Breast epithelium (tissue), 3 donors: ENCODE data around the gene PHRF1.

Experiments used
- POLR2A ChIP-seq: fragments of 450-650 bp; IDR thresholded peaks from one replicate; pipeline ENCODE4 v1.6.1; 2016; ENCODE audit warnings: antibody characterized with exemption, mild to moderate bottlenecking, moderate library complexity
- POLR2AphosphoS5 ChIP-seq, 3 donors: sonication (generic); formaldehyde crosslinking; IDR thresholded peaks; one replicate each; pipeline ENCODE4 v1.6.1; 2017; ENCODE audit warnings: antibody characterized with exemption in 3 of 3
- TF ChIP-seq, protein P1 (sequence below), 3 donors: fragments of 450-650 bp; IDR thresholded peaks; one replicate each; pipeline ENCODE4 v1.5.1; 2016 to 2017; ENCODE audit warnings: antibody characterized with exemption in 3 of 3, mild to moderate bottlenecking in 3 of 3, moderate library complexity in 3 of 3

DNA sequence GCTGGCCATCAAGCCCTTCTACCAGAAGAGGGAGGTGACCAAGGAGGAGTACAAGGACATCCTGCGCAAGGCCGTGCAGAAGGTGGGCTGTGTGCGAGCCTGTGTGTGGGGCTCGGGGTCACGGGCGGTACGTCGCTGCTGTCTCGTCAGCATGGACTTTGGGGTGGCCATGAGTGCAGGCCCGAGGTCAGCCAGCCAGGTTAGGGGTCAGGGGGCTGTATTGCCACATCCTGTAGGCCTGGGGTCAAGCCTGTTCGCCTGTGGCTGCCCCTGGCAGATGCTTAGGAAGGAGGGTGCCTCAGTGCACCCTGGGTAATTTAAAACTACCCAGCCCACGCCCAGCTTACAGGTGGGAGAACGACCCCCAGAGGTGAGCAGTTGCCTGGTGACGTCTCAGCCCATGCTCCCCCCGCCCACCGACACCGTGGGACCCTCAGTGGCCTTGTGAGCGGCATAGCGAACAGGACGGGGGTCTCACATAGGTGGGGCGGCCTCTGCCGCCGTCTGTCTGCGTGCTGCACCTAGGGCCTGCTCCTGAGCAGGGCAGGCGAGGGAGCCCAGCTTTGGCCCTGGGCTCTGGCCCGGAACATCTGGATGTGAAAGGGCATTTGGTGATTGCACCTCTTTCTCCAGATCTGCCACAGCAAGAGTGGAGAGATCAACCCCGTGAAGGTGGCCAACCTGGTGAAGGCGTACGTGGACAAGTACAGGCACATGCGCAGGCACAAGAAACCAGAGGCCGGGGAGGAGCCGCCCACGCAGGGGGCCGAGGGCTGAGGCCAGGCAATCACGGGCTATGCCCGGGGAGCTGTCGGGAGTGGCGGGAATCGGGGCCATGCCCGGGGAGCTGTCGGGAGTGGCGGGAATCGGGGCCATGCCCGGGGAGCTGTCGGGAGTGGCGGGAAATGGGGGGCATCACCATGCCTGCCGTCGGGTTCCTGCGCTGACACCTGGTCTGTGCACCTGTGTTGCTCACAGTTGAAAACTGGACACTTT is 35.0 kb downstream of the PHRF1 start:
- no peak for TF ChIP-seq POLR2A
- TF ChIP-seq, protein P1, sequence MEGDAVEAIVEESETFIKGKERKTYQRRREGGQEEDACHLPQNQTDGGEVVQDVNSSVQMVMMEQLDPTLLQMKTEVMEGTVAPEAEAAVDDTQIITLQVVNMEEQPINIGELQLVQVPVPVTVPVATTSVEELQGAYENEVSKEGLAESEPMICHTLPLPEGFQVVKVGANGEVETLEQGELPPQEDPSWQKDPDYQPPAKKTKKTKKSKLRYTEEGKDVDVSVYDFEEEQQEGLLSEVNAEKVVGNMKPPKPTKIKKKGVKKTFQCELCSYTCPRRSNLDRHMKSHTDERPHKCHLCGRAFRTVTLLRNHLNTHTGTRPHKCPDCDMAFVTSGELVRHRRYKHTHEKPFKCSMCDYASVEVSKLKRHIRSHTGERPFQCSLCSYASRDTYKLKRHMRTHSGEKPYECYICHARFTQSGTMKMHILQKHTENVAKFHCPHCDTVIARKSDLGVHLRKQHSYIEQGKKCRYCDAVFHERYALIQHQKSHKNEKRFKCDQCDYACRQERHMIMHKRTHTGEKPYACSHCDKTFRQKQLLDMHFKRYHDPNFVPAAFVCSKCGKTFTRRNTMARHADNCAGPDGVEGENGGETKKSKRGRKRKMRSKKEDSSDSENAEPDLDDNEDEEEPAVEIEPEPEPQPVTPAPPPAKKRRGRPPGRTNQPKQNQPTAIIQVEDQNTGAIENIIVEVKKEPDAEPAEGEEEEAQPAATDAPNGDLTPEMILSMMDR (IDR thresholded peaks at IDR 0.05), result no peak
- no peak for TF ChIP-seq POLR2AphosphoS5 (IDR thresholded peaks at IDR 0.05)
